ES-I3 (cell line): Measurements from ENCODE around the gene ADH1C.

Experiments used
- H3K36me3 ChIP-seq: 2 replicates; pipeline ENCODE4 v1.6.1; 2013; ENCODE audit warnings: mild to moderate bottlenecking, low read length, control low read depth, moderate library complexity; ENCODE audit not compliant: insufficient read depth
- H3K4me1 ChIP-seq: 2 replicates; pipeline ENCODE4 v1.6.1; 2013; ENCODE audit warnings: mild to moderate bottlenecking, control low read depth, low read length; ENCODE audit not compliant: insufficient read depth
- H3K9ac ChIP-seq: 2 replicates; pipeline ENCODE4 v1.6.1; 2013; ENCODE audit warnings: low read depth, mild to moderate bottlenecking, low read length, moderate library complexity
- H3K9me3 ChIP-seq: 2 replicates; pipeline ENCODE4 v1.6.1; 2013; ENCODE audit warnings: mild to moderate bottlenecking, low read length, moderate library complexity; ENCODE audit not compliant: control insufficient read depth, insufficient read depth

ADH1C gene

GRCh38 chr4:99352602-99353537, at the start of gene ADH1C:
Gene ADH1C, minus strand, starts transcription at chr4:99352746. Its CDS starts 71 bp downstream, at chr4:99352675.
- no peaks in the 10 kb centered on the region; the same call in 1 of the 2 replicates for H3K36me3 ChIP-seq
- no peaks in the 10 kb centered on the region; the same call in 1 of the 2 replicates for H3K9me3 ChIP-seq
- no peak within 1 kb of the TSS for H3K9ac ChIP-seq
- no peaks in the 10 kb centered on the region for H3K4me1 ChIP-seq

- H3K36me3 ChIP-seq: no peaks in the 10 kb centered on the region
- peaks cover 6% of the 10 kb centered on the region; the same call in 1 of the 2 replicates for H3K4me1 ChIP-seq
- 0 out of 2 replicates have a peak, but pooled peaks cover 5% of the 10 kb centered on the region for H3K9me3 ChIP-seq
- no peak overlapping the region for H3K9ac ChIP-seq
Observed at GRCh38 chr4:99400831-99401230, 48.3 kb upstream of the ADH1C start.

- Histone ChIP-seq H3K9ac (no peak overlapping the region), H3K36me3 (no peaks in the 10 kb centered on the region), H3K4me1 (no peaks in the 10 kb centered on the region), H3K9me3 (0 out of 2 replicates have a peak, but pooled peaks cover 5% of the 10 kb centered on the region)
Observed at GRCh38 chr4:99399017-99399416, 46.5 kb upstream of the ADH1C start.

- Histone ChIP-seq H3K36me3 (no peaks in the 10 kb centered on the region), H3K9me3 (0 out of 2 replicates have a peak, but pooled peaks cover 5% of the 10 kb centered on the region), H3K9ac (no peak overlapping the region), H3K4me1 (no peaks in the 10 kb centered on the region)
Observed at GRCh38 chr4:99395595-99396364, 43.2 kb upstream of the ADH1C start.

GRCh38 chr4:99394896-99395295, 42.4 kb upstream of the ADH1C start:
- Histone ChIP-seq H3K9me3 (0 out of 2 replicates have a peak, but pooled peaks cover 5% of the 10 kb centered on the region), H3K4me1 (no peaks in the 10 kb centered on the region), H3K36me3 (no peaks in the 10 kb centered on the region), H3K9ac (no peak overlapping the region)

GRCh38 chr4:99390055-99390454, 37.5 kb upstream of the ADH1C start:
- Histone ChIP-seq H3K9ac (no peak overlapping the region), H3K9me3 (no peaks in the 10 kb centered on the region)

GRCh38 chr4:99389606-99390005, 37.1 kb upstream of the ADH1C start:
- Histone ChIP-seq H3K4me1 (no peaks in the 10 kb centered on the region), H3K9ac (no peak overlapping the region)

More at GRCh38 chr4:99390055-99390454, 37.5 kb upstream of the ADH1C start:
- Histone ChIP-seq H3K4me1 (no peaks in the 10 kb centered on the region), H3K36me3 (no peaks in the 10 kb centered on the region)

GRCh38 chr4:99383833-99384392, 31.4 kb upstream of the ADH1C start:
- Histone ChIP-seq H3K9ac (no peak overlapping the region), H3K4me1 (no peaks in the 10 kb centered on the region), H3K9me3 (no peaks in the 10 kb centered on the region), H3K36me3 (no peaks in the 10 kb centered on the region)

More at GRCh38 chr4:99389606-99390005, 37.1 kb upstream of the ADH1C start:
- H3K36me3 ChIP-seq: no peaks in the 10 kb centered on the region
- H3K9me3 ChIP-seq: no peaks in the 10 kb centered on the region

- Histone ChIP-seq H3K9me3 (no peaks in the 10 kb centered on the region), H3K36me3 (no peaks in the 10 kb centered on the region), H3K4me1 (no peaks in the 10 kb centered on the region), H3K9ac (no peak overlapping the region)
Observed at GRCh38 chr4:99383399-99383798, 30.9 kb upstream of the ADH1C start.

GRCh38 chr4:99382745-99383360, 30.3 kb upstream of the ADH1C start:
- H3K36me3 ChIP-seq: no peaks in the 10 kb centered on the region
- H3K9ac ChIP-seq: no peak overlapping the region
- H3K9me3 ChIP-seq: no peaks in the 10 kb centered on the region
- H3K4me1 ChIP-seq: no peaks in the 10 kb centered on the region

GRCh38 chr4:99381588-99382175, 29.1 kb upstream of the ADH1C start:
- Histone ChIP-seq H3K9ac (no peak overlapping the region), H3K9me3 (no peaks in the 10 kb centered on the region), H3K36me3 (no peaks in the 10 kb centered on the region), H3K4me1 (no peaks in the 10 kb centered on the region)

GRCh38 chr4:99379571-99379970, 27.0 kb upstream of the ADH1C start:
- Histone ChIP-seq H3K4me1 (no peaks in the 10 kb centered on the region), H3K9me3 (peaks cover 5% of the 10 kb centered on the region; the same call in 1 of the 2 replicates), H3K36me3 (no peaks in the 10 kb centered on the region), H3K9ac (no peak overlapping the region)

GRCh38 chr4:99378876-99379275, 26.3 kb upstream of the ADH1C start:
- peaks cover 5% of the 10 kb centered on the region; the same call in 1 of the 2 replicates for H3K9me3 ChIP-seq
- no peaks in the 10 kb centered on the region for H3K36me3 ChIP-seq

More at GRCh38 chr4:99378876-99379275, 26.3 kb upstream of the ADH1C start:
- Histone ChIP-seq H3K4me1 (no peaks in the 10 kb centered on the region), H3K9ac (no peak overlapping the region)
